Measurements from ENCODE around the gene SRCAP.
"Not testable (repeated sequence)": the region's sequence is repeated elsewhere in the genome, so short reads cannot be mapped to it uniquely, and the experiment has no call there.

Gene SRCAP

DNA sequence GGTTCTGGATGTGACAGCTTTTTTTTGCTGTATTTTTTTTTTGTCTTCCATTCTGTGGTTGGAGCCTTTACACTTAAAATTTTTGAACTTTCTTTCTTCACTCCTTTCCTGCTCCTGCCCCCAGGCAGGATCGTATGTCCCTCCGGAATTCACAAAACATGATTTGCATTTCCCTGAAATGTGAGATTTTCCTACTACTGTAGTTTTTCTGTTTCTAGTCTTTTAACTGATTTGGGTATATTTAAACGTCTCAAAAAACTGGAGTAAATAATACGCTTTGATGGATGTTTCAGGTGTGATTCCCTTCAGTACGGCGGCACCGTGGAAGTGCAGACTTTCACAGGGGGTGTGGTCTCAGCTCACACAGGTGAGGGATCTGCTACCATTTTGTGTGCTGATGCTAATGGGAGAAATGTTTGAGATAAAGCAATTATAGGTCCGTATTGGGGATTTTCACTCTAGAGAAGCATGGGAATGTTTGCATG lies 686 bp downstream of the SRCAP start:
- DNase-seq = no peak

GRCh38 chr16:30700491-30700890 lies 1.5 kb downstream of the SRCAP start:
- no peak for DNase-seq

DNA sequence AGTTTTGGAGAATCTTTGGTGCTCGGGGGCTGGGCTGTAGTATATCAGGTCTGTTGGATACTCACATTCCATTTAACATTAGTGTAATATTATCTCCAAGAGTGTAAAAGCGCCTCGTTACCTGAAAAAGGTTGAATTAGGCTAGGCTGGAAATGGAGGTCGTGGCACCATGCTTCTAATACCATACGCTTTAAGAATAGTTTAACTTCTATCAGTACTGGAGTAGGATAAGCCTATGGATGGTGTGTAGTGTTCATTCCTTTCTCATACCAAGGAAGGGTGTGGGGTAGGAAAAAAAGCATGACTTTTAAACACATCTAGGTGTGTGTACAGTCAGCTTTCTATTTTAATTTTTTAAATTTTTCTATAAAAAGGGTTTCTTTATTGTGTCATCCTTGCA lies 2.0 kb downstream of the SRCAP start:
- DNase-seq = no peak

DNA sequence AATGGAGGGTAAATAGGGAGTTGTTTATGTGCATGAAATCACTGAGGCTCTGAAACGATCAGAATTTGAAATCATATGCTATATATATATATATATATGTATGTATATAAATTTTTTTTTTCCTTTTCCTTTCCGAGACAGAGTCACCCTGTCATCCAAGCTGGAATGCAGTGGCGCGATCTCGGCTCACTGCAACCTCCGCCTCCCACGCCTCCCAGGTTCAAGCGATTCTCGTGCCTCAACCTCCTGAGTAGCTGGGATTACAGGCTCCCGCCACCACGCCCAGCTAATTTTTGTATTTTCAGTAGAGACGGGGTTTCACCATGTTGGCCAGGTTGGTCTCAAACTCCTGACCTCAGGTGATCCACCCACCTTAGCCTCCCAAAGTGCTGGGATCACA lies 4.1 kb downstream of the SRCAP start:
- not testable (repeated sequence) for DNase-seq

- DNase-seq = no peak
These were observed 5.0 kb downstream of the SRCAP start for GRCh38 chr16:30703971-30704370.

GRCh38 chr16:30706046-30706445 lies 7.1 kb downstream of the SRCAP start:
- no peak for DNase-seq

- no peak for DNase-seq
These were observed 12.0 kb downstream of the SRCAP start for GRCh38 chr16:30710971-30711370.

DNA sequence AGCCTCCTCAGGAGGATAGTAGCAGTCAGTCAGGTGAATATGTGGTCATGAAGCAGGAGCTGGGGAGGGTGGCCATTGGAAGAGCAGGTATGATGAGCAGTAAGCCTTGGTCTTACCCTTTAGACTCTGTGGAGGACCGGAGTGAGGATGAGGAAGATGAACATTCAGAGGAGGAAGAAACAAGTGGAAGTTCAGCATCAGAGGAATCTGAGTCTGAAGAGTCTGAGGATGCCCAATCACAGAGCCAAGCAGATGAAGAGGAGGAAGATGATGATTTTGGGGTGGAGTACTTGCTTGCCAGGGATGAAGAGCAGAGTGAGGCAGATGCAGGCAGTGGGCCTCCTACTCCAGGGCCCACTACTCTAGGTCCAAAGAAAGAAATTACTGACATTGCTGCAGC lies 12.7 kb downstream of the SRCAP start:
- no peak for DNase-seq

- no peak for DNase-seq
These were observed 16.9 kb downstream of the SRCAP start for GRCh38 chr16:30715750-30716445.

GRCh38 chr16:30720086-30720485 lies 21.1 kb downstream of the SRCAP start:
- DNase-seq = no peak

- no peak for DNase-seq
These were observed 21.7 kb downstream of the SRCAP start for GRCh38 chr16:30720694-30721093.

- no peak for DNase-seq
These were observed 22.2 kb downstream of the SRCAP start for GRCh38 chr16:30721167-30721566.

DNA sequence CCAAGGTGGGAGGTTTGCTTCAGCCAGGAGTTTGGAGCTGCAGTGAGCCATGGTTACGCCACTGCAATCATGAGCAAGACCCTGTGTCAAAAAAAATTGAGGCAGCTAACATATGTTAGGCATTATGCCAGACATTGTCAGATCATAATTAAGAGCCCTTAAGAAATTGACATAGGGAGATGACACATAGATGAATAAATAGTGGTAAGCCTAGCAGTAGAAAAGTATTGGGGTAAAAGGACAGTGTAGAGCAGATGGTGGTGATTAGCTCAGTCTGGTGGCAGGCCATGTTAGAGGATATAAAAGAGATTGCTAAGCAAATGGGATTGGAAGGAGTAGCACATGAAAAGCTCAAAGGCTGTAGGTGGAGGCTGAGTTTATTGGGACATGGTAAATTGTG lies 22.6 kb downstream of the SRCAP start:
- DNase-seq = no peak

DNA sequence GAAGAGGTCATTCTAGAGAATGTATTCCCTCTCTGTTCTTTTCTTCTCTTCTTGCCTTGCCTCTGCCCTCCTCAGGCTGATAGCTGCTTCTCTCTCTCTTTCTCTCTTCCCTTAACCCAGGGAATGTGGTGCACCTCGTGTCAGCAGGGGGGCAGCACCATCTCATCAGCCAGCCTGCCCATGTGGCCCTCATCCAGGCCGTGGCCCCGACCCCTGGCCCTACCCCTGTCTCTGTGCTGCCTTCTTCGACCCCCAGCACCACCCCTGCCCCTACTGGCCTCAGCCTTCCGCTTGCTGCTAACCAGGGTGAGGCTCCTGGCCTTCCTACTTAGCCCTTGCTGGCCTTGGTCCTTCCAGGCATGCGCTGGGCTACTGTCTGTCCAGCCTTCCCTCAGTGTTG lies 23.5 kb downstream of the SRCAP start:
- DNase-seq = no peak

GRCh38 chr16:30722916-30723315 lies 23.9 kb downstream of the SRCAP start:
- DNase-seq = no peak

DNA sequence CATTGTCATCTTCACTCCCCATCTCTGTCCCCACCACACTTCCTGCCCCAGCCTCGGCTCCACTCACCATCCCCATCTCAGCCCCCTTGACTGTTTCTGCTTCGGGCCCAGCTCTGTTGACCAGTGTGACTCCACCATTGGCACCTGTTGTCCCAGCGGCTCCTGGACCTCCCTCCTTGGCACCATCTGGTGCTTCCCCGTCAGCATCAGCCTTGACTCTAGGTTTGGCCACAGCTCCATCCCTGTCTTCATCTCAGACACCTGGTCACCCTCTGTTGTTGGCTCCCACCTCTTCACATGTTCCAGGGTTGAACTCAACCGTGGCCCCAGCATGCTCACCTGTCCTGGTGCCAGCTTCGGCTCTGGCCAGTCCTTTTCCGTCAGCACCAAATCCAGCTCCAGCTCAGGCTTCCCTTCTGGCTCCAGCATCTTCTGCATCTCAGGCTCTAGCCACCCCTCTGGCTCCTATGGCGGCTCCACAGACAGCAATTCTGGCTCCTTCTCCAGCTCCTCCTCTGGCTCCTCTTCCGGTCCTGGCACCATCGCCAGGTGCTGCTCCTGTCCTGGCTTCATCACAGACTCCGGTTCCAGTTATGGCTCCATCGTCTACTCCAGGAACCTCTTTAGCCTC lies 24.9 kb downstream of the SRCAP start:
- no peak for DNase-seq

DNA sequence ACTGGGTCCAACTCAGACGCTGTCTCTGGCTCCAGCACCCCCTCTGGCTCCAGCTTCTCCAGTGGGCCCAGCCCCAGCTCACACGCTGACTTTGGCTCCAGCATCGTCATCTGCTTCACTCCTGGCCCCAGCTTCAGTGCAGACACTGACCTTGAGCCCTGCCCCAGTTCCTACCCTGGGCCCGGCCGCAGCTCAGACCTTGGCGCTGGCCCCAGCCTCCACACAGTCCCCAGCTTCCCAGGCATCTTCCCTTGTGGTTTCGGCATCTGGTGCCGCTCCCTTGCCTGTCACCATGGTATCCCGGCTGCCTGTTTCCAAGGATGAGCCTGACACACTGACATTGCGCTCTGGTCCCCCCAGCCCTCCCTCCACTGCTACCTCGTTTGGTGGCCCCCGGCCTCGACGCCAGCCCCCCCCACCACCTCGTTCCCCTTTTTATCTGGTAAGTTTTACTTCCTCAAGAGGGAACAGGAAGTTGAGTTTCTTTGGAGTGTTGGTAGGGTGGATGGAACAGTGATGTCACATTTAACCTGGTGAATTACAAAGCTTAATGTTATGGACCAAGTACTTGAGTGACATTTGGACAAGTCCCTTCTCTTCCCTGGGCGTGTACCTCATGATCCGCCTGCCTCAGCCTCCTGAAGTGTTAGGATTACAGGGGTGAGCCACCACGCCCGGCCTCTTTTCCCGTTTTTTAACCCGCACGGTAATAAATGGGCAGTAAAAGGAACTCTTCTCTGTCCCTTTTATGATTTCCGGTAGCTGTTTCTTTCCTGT lies 25.9 kb downstream of the SRCAP start:
- no peak for DNase-seq

- no peak for DNase-seq
These were observed 26.4 kb downstream of the SRCAP start for GRCh38 chr16:30725418-30725792.

- no peak for DNase-seq
These were observed 29.4 kb downstream of the SRCAP start for GRCh38 chr16:30728321-30728720.

DNA sequence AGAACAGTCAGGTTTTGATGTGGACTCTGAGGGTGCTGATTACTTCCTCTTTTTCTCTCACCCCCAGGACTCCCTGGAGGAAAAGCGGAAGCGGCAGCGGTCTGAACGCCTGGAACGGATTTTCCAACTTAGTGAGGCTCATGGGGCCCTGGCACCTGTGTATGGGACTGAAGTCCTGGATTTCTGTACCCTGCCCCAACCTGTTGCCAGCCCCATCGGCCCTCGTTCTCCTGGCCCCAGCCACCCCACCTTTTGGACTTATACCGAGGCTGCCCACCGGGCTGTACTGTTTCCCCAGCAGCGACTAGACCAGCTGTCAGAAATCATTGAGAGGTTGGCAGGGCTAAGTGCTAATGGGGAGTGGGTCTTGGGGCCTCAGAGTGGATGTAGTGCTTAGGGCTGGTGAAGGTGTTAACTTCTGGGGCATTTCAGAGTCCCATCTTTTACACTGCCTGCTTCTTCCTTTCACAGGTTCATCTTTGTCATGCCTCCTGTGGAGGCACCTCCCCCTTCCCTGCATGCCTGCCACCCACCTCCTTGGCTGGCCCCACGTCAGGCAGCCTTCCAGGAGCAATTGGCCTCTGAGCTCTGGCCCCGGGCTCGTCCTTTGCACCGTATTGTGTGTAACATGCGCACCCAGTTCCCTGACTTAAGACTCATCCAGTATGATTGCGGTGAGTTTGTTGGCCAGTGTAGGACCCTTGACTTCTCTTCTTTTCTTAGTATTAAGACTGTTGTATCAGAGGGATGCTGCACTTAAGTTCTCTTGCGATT lies 30.1 kb downstream of the SRCAP start:
- no peak for DNase-seq

GRCh38 chr16:30731411-30731810 lies 32.4 kb downstream of the SRCAP start:
- DNase-seq = no peak

- no peak for DNase-seq
These were observed 38.2 kb downstream of the SRCAP start for GRCh38 chr16:30736995-30737793.
